GM21390 (cell line): ENCODE results near the gene KIAA1210.

ENCODE experiments used
- ATAC-seq: cut with Tn5 transposase; IDR thresholded peaks from one replicate; pipeline ENCODE4 v1.9.1; 2021; ENCODE audit not compliant: unreplicated experiment

Gene KIAA1210

GRCh38 chrX:119093991-119094735, 33.4 kb downstream of the KIAA1210 start:
- ATAC-seq: no peak

- ATAC-seq: no peak
Observed at GRCh38 chrX:119090627-119091026, 37.0 kb downstream of the KIAA1210 start.

GRCh38 chrX:119089619-119090018, 38.0 kb downstream of the KIAA1210 start:
- ATAC-seq: no peak

GRCh38 chrX:119087121-119087520, 40.5 kb downstream of the KIAA1210 start:
- ATAC-seq: no peak

- no peak for ATAC-seq
Observed at GRCh38 chrX:119084766-119085165, 42.8 kb downstream of the KIAA1210 start.

- no peak for ATAC-seq
Observed at GRCh38 chrX:119082278-119082677, 45.3 kb downstream of the KIAA1210 start.

- ATAC-seq: no peak
Observed at GRCh38 chrX:119075270-119076025, 52.2 kb downstream of the KIAA1210 start.

GRCh38 chrX:119073911-119074310, 53.7 kb downstream of the KIAA1210 start:
- ATAC-seq: no peak

- ATAC-seq: no peak
Observed at GRCh38 chrX:119073200-119073905, 54.3 kb downstream of the KIAA1210 start.

GRCh38 chrX:119072744-119073143, 54.9 kb downstream of the KIAA1210 start, which contains the start of gene CT47C1:
Gene CT47C1 (plus strand): TSS chrX:119072993. CDS start chrX:119073226, 233 bp downstream.
- ATAC-seq: no peak

- ATAC-seq: no peak
Observed at GRCh38 chrX:119071381-119071780, 56.2 kb downstream of the KIAA1210 start.

- no peak for ATAC-seq
Observed at GRCh38 chrX:119069762-119070161, 57.9 kb downstream of the KIAA1210 start.

GRCh38 chrX:119069128-119069527, 58.5 kb downstream of the KIAA1210 start:
- no peak for ATAC-seq

- ATAC-seq: no peak
Observed at GRCh38 chrX:119067023-119067739, 60.4 kb downstream of the KIAA1210 start.

GRCh38 chrX:119063428-119063827, 64.2 kb downstream of the KIAA1210 start:
- no peak for ATAC-seq

GRCh38 chrX:119062750-119063374, 64.8 kb downstream of the KIAA1210 start:
- ATAC-seq: no peak

- no peak for ATAC-seq
Observed at GRCh38 chrX:119055687-119056086, 71.9 kb downstream of the KIAA1210 start.

GRCh38 chrX:119045884-119046283, 81.7 kb downstream of the KIAA1210 start:
- ATAC-seq: no peak

GRCh38 chrX:119042996-119043395, 84.6 kb downstream of the KIAA1210 start:
- ATAC-seq: no peak

GRCh38 chrX:119042040-119042439, 85.6 kb downstream of the KIAA1210 start:
- no peak for ATAC-seq
